Astrocyte of the spinal cord (primary cell): ENCODE results near the gene ADAMTS12.

Source experiments
- DNase-seq: peaks from one replicate; pipeline ENCODE4 v3.0.0; 2011; ENCODE audit warnings: low read depth, low spot score
- H3K4me3 ChIP-seq: 2 replicates; pipeline ENCODE4 v1.5.1; 2011; ENCODE audit warnings: low read depth, mild to moderate bottlenecking, low read length, moderate library complexity
- CTCF ChIP-seq: IDR thresholded peaks from 2 replicates; pipeline ENCODE4 v1.5.1; 2012; ENCODE audit warnings: low read depth, mild to moderate bottlenecking, low read length, inconsistent platforms
- in situ Hi-C: cut with HindIII; loops from 2 replicates; pipeline ENCODE4 v1.10.0; 2017; ENCODE audit warnings: low sequenced_read_pairs

The ADAMTS12 gene

GRCh38 chr5:33774341-33774740, 117.4 kb downstream of the ADAMTS12 start:
- no peak for DNase-seq
- H3K4me3 ChIP-seq, result no peak overlapping the region
- in situ Hi-C loops, result no loop called here
- no peak for TF ChIP-seq CTCF

- H3K4me3 ChIP-seq, result no peak overlapping the region
- peak; percentile 71 for DNase-seq
- in situ Hi-C loops, result no loop called here
- no peak for TF ChIP-seq CTCF
Measured at GRCh38 chr5:33772380-33772897, 119.4 kb downstream of the ADAMTS12 start.

- TF ChIP-seq CTCF, result no peak
- in situ Hi-C loops, result no loop called here
Measured at GRCh38 chr5:33769968-33770367, 121.8 kb downstream of the ADAMTS12 start.

GRCh38 chr5:33769196-33769595, 122.6 kb downstream of the ADAMTS12 start:
- DNase-seq, result no peak
- H3K4me3 ChIP-seq, result no peak overlapping the region
- TF ChIP-seq CTCF, result no peak
- in situ Hi-C loops, result no loop called here

More at GRCh38 chr5:33769968-33770367, 121.8 kb downstream of the ADAMTS12 start:
- H3K4me3 ChIP-seq, result no peak overlapping the region
- no peak for DNase-seq

- no peak for TF ChIP-seq CTCF
- in situ Hi-C loops, result no loop called here
- no peak for DNase-seq
- H3K4me3 ChIP-seq, result no peak overlapping the region
Measured at GRCh38 chr5:33766023-33766422, 125.8 kb downstream of the ADAMTS12 start.

- DNase-seq, result no peak
- no peak for TF ChIP-seq CTCF
- H3K4me3 ChIP-seq, result no peak overlapping the region
- in situ Hi-C loops, result no loop called here
Measured at GRCh38 chr5:33764786-33765185, 127.0 kb downstream of the ADAMTS12 start.

GRCh38 chr5:33763435-33763834, 128.4 kb downstream of the ADAMTS12 start:
- no peak for DNase-seq
- no peak for TF ChIP-seq CTCF
- no peak overlapping the region for H3K4me3 ChIP-seq
- in situ Hi-C loops, result no loop called here
